Calu3 (cell line): ENCODE data around the gene RAB4B. TPM values are rescaled to one million over a fixed set of nuclear protein-coding genes. Genes with fewer than 3 reads are reported as not detected.
"Not testable (repeated sequence)": the region's sequence is repeated elsewhere in the genome, so short reads cannot be mapped to it uniquely, and the experiment has no call there.

Experiments used
- BruUV-seq: library from RNA; stranded (reverse); fragments of 400-500 nt; replicated peaks from 2 replicates; lab custom pipeline; 2021; lab: Mats Ljungman, UMichigan
- CTCF ChIA-PET: fragments of 300-600 bp; sonication (Branson Sonifier 250); formaldehyde crosslinking; loops from one replicate; lab custom pipeline; 2022; ENCODE audit warnings: antibody characterized with exemption; lab: Charles Lee
- DNase-seq: peaks from one replicate; pipeline ENCODE4 v3.0.0; 2022
- H3K27ac Mint-ChIP-seq: one replicate; pipeline ENCODE4 v1.8.0; 2022; ENCODE audit warnings: mixed read lengths; ENCODE audit not compliant: unreplicated experiment
- H3K27me3 Mint-ChIP-seq: one replicate; pipeline ENCODE4 v1.8.0; 2022; ENCODE audit warnings: mixed read lengths; ENCODE audit not compliant: unreplicated experiment
- H3K36me3 Mint-ChIP-seq: one replicate; pipeline ENCODE4 v1.8.0; 2022; ENCODE audit warnings: mild to moderate bottlenecking, moderate library complexity, mixed read lengths; ENCODE audit not compliant: insufficient read depth, unreplicated experiment
- H3K4me1 Mint-ChIP-seq: one replicate; pipeline ENCODE4 v1.8.0; 2022; ENCODE audit warnings: mild to moderate bottlenecking, low read depth, mixed read lengths; ENCODE audit not compliant: unreplicated experiment
- H3K4me3 Mint-ChIP-seq: one replicate; pipeline ENCODE4 v1.8.0; 2022; ENCODE audit warnings: mild to moderate bottlenecking, low read depth, moderate library complexity, mixed read lengths; ENCODE audit not compliant: unreplicated experiment
- H3K9me3 Mint-ChIP-seq: one replicate; pipeline ENCODE4 v1.8.0; 2022; ENCODE audit warnings: low read depth, mixed read lengths; ENCODE audit not compliant: unreplicated experiment
- CTCF ChIP-seq: fragments of 200-600 bp; IDR thresholded peaks from one replicate; pipeline ENCODE4 v1.8.0; 2022; ENCODE audit warnings: antibody characterized with exemption; ENCODE audit not compliant: unreplicated experiment
- intact Hi-C: fragments of 100-400 bp; cut with micrococcal nuclease; formaldehyde crosslinking; loops from one replicate; pipeline ENCODE4 v1.10.0; 2022; ENCODE audit not compliant: unreplicated experiment
- total RNA-seq: library from RNA; stranded (reverse); gene quantifications from 2 replicates; pipeline ENCODE4 v1.2.3, GENCODE V29; 2022

The RAB4B gene
- total RNA-seq, 1 experiment from 2014 or later, result 22.7 TPM

- Mint-ChIP-seq H3K27me3 (no peaks in the 10 kb centered on the region), H3K4me3 (no peak overlapping the region), H3K27ac (no peak overlapping the region), H3K4me1 (no peaks in the 10 kb centered on the region), H3K36me3 (peaks cover 97% of the 10 kb centered on the region), H3K9me3 (no peaks in the 10 kb centered on the region)
- TF ChIP-seq CTCF, result no peak
- CTCF ChIA-PET, result no interaction called here
- intact Hi-C loops, result no loop called here
- DNase-seq, result no peak
- no TSS peak for BruUV-seq
Observed at GRCh38 chr19:40763963-40764362, 14.1 kb upstream of the RAB4B start.

DNA sequence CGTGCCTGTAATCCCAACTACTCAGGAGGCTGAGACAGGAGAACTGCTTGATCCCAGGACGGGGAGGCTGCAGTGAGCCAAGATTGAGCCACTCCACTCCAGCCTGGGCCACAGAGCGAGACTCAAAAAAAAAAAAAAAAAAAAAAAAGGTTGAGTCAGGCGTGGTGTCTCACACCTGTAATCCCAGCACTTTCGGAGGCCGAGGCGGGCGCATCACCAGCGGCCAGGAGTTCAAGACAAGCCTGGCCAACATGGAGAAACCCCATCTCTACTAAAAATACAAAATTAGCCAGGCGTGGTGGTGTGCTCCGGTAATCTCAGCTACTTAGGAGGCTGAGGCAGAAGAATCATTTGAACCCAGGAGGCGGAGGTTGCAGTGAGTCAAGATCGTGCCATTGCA is 11.7 kb upstream of the RAB4B start:
- intact Hi-C loops, H3K27me3 Mint-ChIP-seq, CTCF ChIA-PET, H3K27ac Mint-ChIP-seq, H3K4me3 Mint-ChIP-seq, BruUV-seq, H3K4me1 Mint-ChIP-seq, DNase-seq, H3K9me3 Mint-ChIP-seq: not testable (repeated sequence)
- H3K36me3 Mint-ChIP-seq, result peaks cover 92% of the 10 kb centered on the region

GRCh38 chr19:40768869-40769268 is 9.2 kb upstream of the RAB4B start:
- Mint-ChIP-seq H3K9me3 (no peaks in the 10 kb centered on the region), H3K4me3 (no peak overlapping the region), H3K4me1 (no peaks in the 10 kb centered on the region), H3K27ac (no peak overlapping the region), H3K27me3 (no peaks in the 10 kb centered on the region), H3K36me3 (peaks cover 73% of the 10 kb centered on the region)
- no peak for DNase-seq
- no peak for TF ChIP-seq CTCF
- intact Hi-C loops, result no loop called here
- CTCF ChIA-PET, result no interaction called here
- TSS peak; percentile 13 for BruUV-seq

GRCh38 chr19:40771101-40771862 is 6.8 kb upstream of the RAB4B start:
- DNase-seq, H3K9me3 Mint-ChIP-seq, CTCF ChIA-PET, BruUV-seq, H3K27ac Mint-ChIP-seq, H3K27me3 Mint-ChIP-seq, H3K4me3 Mint-ChIP-seq: not testable (repeated sequence)
- H3K4me1 Mint-ChIP-seq, result peaks cover 19% of the 10 kb centered on the region
- intact Hi-C loops, result loop anchor here (10.0 kb wide), 1 partner anchor 106 kb away; no protein-coding TSS in a partner anchor
- peaks cover 69% of the 10 kb centered on the region for H3K36me3 Mint-ChIP-seq

DNA sequence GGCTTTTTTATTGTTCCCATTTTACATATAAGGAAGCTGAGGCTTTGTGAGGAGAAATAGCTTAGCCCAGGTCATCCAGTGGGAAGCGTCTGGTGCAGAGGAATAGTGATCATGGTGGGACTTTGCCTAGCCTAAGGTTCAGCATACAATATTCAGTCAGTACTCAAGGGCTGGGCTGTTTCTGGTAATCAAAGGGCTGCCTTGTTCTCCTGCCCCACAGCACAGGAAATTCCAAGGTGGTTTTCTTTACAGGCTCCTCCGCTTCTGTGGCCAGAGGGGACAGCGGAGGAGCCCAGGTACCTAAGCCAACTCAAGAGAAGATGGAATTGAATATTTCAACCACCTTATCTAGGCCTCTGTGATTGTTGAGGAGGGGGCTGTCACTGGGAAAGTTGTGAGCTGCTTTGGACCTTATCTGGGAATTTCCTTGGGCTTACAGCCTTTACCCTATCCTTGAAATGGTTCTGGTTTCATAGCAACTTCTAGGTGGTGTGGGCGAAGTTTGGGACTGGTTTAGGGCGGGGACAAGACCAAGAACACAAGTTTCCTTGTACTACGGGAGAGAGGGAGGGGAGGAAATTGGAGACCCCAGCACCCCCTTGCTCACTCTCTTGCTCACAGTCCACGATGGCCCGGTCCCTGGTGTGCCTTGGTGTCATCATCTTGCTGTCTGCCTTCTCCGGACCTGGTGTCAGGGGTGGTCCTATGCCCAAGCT is 3.0 kb upstream of the RAB4B start, which contains the start of gene MIA:
Gene MIA (plus strand): TSS at position 606 of the 716 bp plus-strand sequence. CDS start 22 bp downstream, at position 628.
- H3K36me3 Mint-ChIP-seq, result peaks cover 61% of the 10 kb centered on the region
- H3K27me3 Mint-ChIP-seq, result no peaks in the 10 kb centered on the region
- peaks cover 30% of the 10 kb centered on the region for H3K4me1 Mint-ChIP-seq
- H3K27ac Mint-ChIP-seq, result peak within 1 kb of the TSS; percentile 85
- intact Hi-C loops, result loop anchor here (10.0 kb wide), 1 partner anchor 110 kb away; no protein-coding TSS in a partner anchor
- BruUV-seq, result no TSS peak
- peak; percentile 64 for DNase-seq
- H3K9me3 Mint-ChIP-seq, result no peaks in the 10 kb centered on the region
- H3K4me3 Mint-ChIP-seq, result peak within 1 kb of the TSS; percentile 38
- TF ChIP-seq CTCF, result no peak
- CTCF ChIA-PET, result interaction anchor here (0.6 kb wide), 2 partner anchors 13 to 49 kb away, joined by 3 to 5 read pairs; no protein-coding TSS in a partner anchor
